Ovary (tissue), 3 donors: ENCODE results near the gene GABBR2.

Experiments used
- EP300 ChIP-seq: sonication (generic); formaldehyde crosslinking; IDR thresholded peaks from one replicate; pipeline ENCODE4 v1.6.1; 2017; ENCODE audit warnings: antibody characterized with exemption
- TF ChIP-seq, protein P1 (sequence below), 3 donors: fragments of 450-650 bp in 2 of 3; fragments of 200-600 bp in 1 of 3; IDR thresholded peaks; one replicate each; pipeline versions ENCODE4 v1.5.1 to v1.8.0; 2016 to 2022; ENCODE audit warnings: antibody characterized with exemption in 3 of 3, mild to moderate bottlenecking in 1 of 3
- donor health status: DM: no; HTN: no; CAD: no.

DNA sequence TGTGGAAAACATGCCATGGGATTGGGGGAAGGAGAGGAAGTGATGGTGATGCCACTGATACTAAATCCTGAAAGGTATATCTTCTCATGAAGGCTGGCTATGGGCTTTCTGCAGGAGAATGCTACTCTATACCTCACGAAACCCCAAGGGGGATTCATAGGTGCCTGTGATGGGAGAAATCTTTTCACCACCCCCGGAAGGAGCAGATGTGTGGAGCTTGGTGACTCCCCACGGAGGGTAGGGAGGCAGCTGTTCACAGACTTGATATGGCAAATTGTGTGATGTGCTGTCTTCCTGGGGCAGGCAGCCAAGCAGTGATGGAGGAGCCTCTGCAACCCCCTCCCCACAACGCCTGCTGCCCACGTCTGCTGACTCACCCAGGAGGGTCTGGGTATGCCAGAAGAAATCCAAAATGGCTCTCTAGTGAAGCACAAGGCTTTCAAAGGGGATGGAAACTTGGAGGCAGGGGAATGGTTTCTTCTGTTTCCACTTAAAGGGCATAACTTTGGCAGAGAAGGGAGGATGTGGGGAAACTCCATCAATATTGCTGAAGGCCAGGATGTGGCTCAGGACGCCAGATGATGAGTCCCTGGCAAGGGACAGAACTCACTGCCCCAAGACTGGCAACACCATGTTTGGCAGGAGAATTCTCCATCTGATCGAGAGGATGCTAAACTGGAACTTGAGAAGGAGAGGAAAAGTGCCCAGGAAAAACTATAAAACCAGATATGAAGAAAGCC is 188.3 kb downstream of the GABBR2 start:
- no peak for TF ChIP-seq EP300
- TF ChIP-seq, protein P1, sequence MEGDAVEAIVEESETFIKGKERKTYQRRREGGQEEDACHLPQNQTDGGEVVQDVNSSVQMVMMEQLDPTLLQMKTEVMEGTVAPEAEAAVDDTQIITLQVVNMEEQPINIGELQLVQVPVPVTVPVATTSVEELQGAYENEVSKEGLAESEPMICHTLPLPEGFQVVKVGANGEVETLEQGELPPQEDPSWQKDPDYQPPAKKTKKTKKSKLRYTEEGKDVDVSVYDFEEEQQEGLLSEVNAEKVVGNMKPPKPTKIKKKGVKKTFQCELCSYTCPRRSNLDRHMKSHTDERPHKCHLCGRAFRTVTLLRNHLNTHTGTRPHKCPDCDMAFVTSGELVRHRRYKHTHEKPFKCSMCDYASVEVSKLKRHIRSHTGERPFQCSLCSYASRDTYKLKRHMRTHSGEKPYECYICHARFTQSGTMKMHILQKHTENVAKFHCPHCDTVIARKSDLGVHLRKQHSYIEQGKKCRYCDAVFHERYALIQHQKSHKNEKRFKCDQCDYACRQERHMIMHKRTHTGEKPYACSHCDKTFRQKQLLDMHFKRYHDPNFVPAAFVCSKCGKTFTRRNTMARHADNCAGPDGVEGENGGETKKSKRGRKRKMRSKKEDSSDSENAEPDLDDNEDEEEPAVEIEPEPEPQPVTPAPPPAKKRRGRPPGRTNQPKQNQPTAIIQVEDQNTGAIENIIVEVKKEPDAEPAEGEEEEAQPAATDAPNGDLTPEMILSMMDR (IDR thresholded peaks at IDR 0.05) = no peak
